ENCODE data around the gene DLX2.

DLX2 gene

GRCh38 chr2:172087207-172087779, 15.4 kb downstream of the DLX2 start:
- H3K27ac ChIP-seq, result peak overlapping the region; percentile 93
- TF ChIP-seq ZFX (IDR thresholded peaks at IDR 0.05; ENCODE audit: borderline replicate concordance) (no peak), CTCF (IDR thresholded peaks at IDR 0.05) (no peak)

- H3K27ac ChIP-seq, result peak overlapping the region; percentile 93
- TF ChIP-seq CTCF (IDR thresholded peaks at IDR 0.05) (0 out of 2 replicates have a peak, but pooled peaks have one; percentile 6), ZFX (IDR thresholded peaks at IDR 0.05; ENCODE audit: borderline replicate concordance) (no peak)
These were observed 16.2 kb downstream of the DLX2 start for GRCh38 chr2:172086241-172087206.

GRCh38 chr2:172085460-172086159, 17.1 kb downstream of the DLX2 start, which contains the start of gene DLX1:
DLX1 (plus strand) TSS chr2:172085507; CDS start chr2:172085678, 171 bp downstream.
- TF ChIP-seq ZFX (IDR thresholded peaks at IDR 0.05; ENCODE audit: borderline replicate concordance) (no peak), CTCF (IDR thresholded peaks at IDR 0.05) (no peak)

GRCh38 chr2:172084645-172085459, 17.8 kb downstream of the DLX2 start:
- TF ChIP-seq CTCF (IDR thresholded peaks at IDR 0.05), result no peak
- H3K27ac ChIP-seq, result peak overlapping the region; percentile 93

More at GRCh38 chr2:172085460-172086159, 17.1 kb downstream of the DLX2 start, which contains the start of gene DLX1:
- H3K27ac ChIP-seq, result peak within 1 kb of the TSS; percentile 93

- peak overlapping the region; percentile 93 for H3K27ac ChIP-seq
- TF ChIP-seq CTCF (IDR thresholded peaks at IDR 0.05) (no peak), ZFX (IDR thresholded peaks at IDR 0.05; ENCODE audit: borderline replicate concordance) (no peak)
These were observed 18.4 kb downstream of the DLX2 start for GRCh38 chr2:172084395-172084644.

- no peak for TF ChIP-seq CTCF (IDR thresholded peaks at IDR 0.05)
- TF ChIP-seq ZFX (IDR thresholded peaks at IDR 0.05; ENCODE audit: borderline replicate concordance), result no peak
These were observed 18.9 kb downstream of the DLX2 start for GRCh38 chr2:172083628-172084394.

More at GRCh38 chr2:172083628-172084394, 18.9 kb downstream of the DLX2 start:
- peak overlapping the region; percentile 93; the same call in 1 of the 2 replicates for H3K27ac ChIP-seq
